IPS-NIHi7 (cell line): ENCODE measurements around the gene YWHAQ.
"Not testable (repeated sequence)": the region's sequence is repeated elsewhere in the genome, so short reads cannot be mapped to it uniquely, and the experiment has no call there.

ENCODE experiments used
- DNase-seq: peaks from one replicate; pipeline ENCODE4 v3.0.0; 2012; ENCODE audit warnings: mixed read lengths; ENCODE audit errors: extremely low spot score

The YWHAQ gene

DNA sequence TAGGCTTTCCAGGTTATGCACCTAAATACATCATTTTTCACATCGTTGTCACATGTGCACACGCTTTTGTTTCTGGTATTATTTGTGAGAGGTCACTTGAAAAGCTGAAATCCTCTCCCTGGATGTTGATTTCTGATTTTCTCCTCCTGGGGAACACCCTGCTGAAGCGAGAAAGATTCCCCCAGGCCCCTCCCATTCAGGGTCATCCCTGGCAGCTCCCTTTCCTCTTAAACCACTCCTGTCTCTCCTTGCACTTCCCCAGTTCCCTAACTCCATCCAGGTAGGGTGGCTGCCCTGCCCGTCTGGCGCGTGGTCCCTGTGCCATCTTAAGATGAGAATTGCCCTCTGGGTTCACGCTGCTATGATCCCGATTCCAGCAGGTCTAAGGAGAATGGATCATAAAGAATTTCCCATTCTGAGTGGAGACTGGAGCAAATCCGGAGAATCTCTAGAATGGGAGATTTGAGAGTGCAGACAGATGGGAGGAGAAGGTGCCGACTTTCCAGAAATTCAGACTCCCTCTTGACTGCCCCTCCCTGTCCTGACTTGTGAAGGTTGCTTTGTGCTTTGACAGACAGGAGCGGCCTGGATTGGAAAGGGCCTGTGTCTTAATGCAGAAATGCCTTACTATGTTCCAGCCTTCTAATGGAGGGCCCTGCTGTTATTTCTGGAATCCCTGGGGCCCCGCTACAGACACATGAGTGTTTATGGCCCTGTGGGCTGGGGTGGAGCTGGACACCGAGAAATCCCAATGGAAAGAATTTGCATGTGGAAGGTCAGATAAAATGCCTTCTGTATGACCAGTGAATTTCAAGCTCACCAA, 1.3 kb upstream of the YWHAQ start:
- peak; percentile 60 for DNase-seq

DNA sequence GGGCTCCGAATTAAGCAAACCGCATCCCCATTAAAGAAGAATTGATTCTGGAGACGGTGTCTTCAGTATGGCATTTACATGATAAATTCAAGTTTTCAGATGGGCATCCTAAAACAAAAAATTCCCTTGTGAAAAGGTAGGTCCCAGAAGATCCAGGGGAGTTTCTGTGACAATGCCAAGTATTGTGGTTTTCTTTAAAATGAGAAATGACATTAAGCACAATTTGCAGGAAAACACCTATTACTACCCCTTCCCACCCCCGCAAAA, 689 bp upstream of the YWHAQ start:
- DNase-seq, result no peak

DNA sequence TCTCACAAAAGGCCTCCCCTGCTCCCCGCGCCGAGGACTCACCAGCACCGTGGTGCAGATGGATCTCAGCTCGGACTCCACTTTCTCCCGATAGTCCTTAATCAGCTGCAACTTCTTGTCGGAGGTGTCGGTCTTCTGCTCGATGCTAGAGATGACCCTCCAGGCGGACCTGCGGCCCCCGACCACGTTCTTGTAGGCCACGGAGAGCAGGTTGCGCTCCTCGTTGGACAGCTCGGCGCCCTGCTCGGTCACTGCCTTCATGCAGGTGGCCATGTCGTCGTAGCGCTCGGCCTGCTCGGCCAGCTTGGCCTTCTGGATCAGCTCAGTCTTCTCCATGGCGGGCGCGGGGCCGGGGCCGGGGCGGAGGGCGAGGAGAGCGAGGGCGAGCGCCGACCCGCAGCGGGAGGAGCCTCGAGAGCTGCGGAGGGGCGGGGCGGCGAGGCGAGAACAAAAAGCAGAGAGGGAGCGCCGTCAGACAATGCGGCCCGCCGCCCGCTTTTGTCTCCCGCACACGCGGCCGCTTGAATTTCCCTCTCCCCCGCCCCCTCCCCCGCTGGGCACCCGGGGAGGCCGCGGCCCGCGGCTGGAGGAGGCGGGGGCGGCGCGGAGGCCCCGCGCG, 571 bp downstream of the YWHAQ start:
- peak; percentile 85 for DNase-seq

DNA sequence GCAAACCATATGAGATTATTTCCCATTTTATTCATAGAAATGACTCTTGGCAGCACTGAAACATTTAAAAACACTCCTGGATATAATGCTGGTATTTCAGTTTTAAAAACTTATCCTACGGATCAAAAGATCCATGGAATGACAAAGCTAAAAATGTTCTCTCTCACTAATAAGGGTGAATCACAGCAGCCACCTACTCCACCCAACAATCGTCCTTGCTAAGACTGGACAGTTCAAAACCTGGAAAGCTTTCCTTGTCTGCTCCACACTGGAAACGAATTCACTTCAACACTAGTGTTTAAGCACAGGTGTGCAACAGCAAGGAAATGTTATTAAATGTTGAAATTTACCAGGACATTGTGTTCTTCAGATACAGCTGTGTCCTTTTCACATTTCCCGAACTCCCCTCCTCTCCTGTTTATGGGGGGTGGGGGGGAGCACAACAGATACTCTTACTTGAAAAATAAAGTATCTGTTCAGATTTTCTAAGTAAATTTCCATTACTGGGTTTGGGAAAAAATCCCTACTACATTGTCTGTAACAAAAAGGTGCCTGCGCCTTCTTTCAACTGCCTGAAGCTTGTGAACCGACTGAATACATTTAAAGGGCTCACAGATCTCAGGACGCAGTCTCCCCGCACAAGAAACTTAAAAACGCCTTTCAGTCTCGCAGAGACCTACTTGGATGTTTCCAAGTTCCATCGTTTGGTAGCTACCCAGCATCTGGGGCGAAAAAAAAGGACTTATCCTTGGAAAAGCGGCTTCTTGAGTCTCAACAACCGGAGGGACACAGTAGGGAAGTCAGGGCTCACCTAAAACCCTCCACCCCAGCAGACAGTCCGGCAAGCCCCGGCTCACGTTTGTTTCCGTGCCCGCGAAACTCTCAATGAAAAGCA, 1.3 kb downstream of the YWHAQ start:
- no peak for DNase-seq

DNA sequence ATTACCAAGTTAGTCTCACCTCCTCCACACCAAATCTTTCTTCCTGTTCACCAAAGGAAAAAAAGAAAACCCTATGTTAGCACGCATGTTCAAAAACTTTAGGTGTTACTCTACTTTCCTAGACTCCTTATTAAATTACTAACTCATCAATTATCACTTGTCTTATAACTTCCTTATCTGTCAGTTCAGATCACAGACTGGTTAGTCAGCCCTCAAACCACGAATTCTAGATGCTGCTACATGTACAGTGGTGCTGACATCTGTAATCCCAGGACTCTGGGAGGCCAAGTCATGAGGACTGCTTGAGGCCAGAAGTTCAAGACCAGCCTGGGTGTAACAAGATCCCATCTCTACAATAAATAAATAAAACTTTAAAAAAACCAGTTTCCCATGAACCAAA, 3.5 kb downstream of the YWHAQ start:
- DNase-seq, result no peak

DNA sequence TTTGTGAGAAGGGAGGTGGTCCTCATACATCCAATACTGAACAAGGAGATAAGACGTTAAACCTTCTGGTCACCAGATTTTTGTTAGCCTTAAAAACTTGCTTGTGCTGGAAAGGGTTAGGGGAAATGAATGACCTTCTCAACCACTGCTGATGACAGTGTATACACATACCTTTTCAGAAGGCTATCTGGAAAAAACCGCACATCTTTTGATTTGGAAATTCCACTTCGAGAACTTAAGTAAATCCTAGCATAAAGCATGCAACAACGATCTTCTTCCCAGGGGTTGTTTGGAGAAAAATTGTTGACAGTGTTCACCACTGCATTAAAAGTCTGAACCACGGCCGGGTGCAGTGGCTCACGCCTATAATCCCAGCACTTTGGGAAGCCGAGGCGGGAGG, 7.6 kb downstream of the YWHAQ start:
- no peak for DNase-seq

DNA sequence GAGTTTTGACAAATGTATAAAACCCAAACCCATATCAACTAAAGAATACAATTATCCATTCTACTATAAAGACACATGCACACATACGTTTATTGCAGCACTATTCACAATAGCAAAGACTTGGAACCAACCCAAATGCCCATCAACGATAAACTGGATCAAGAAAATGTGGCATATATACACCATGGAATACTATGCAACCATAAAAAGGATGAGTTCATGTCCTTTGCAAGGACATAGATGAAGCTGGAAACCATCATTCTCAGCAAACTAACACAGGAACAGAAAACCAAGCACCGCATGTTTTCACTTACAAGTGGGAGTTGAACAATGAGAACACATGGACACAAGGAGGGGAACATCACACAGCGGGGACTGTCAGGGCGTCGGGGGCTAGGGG, 9.1 kb downstream of the YWHAQ start:
- not testable (repeated sequence) for DNase-seq

DNA sequence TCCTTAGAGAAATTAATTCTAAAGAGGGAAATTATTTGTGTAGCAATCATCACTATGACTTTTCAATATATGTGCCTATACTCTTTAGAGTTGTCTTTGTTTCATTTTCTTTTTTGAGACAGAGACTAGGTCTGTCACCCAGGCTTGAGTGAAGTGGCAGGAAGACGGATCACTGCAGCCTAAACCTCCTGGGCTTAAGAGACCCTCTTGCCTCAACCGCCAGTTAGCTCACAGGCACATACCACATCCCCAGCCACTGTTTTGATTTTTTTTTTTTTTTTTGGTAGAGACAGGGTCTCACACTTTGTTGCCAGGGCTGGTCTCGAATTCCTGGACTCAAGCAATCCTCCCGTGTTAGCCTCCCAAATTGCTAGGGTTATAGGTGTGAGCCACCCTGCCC, 12.4 kb downstream of the YWHAQ start:
- no peak for DNase-seq

DNA sequence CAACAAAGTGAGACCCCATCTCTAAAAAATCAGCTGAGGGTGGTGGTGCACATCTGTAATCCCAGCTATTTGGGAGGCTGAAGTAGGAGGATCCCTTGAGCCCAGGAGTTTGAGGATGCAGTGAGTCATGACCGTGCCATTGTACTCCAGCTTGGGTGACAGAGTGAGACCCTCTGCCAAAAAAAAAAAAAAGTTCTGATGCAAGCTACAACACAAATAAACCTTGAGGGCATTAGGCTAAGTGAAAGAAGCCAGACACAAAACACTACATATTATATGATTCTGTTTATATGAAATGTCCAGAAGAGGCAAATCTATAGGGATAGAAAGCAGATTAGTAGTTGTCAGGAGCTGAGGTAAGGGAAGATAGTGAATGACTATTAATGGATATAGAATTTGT, 13.0 kb downstream of the YWHAQ start:
- DNase-seq, result no peak

DNA sequence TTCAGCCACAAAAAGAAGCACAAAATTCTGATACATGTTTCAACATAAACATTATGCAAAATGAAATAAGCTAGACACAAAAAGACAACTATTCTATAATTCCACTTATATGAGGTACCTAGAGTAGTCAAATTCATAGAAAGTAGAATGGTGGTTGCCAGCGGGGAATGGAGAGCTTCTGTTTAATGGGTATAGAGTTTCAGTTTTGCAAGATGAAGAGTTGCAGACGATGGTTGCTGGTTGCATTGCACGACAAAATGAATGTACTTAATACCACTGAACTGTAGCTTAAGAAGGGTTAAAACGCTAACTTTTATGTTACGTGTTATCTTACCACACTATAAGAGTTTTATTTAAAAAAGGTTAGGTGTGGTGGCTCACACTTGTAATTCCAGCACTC, 13.5 kb downstream of the YWHAQ start:
- DNase-seq, result no peak

DNA sequence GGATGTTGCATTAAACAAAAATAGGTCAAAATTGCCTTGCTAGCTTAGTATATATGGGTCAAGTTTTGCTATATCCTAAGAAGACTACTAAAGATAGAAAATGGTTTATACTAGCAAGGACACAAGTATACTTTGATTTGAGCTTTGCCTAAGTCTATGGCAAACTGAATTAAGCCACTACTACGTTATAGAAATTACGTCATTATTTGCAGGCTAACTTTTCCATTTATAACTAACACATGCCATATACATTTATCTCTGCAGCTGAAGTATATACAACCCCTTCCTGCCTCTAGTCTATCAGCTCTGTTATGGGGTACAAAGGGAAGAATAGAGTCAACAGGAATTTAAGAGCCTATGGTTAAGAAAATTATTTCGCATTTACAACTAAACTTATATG, 16.2 kb downstream of the YWHAQ start:
- DNase-seq, result no peak

DNA sequence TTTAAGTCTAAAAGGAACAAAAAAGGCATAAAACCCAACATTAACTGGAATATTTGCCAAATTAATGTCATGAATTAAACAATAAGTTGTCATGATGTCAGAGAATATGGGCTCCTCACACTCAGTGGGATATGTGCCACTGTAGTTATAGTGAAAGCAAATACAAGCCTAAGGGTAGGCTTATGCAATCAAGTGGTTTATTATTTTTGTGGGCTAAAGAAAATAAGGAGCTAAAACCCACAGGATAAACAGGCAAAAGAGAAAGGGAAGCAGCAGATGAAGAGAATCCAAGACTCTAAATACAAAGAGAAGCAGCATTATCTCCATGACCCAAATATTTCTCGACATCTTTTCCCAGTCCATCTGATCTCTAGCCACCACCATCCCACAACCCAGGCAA, 17.5 kb downstream of the YWHAQ start:
- DNase-seq, result no peak

DNA sequence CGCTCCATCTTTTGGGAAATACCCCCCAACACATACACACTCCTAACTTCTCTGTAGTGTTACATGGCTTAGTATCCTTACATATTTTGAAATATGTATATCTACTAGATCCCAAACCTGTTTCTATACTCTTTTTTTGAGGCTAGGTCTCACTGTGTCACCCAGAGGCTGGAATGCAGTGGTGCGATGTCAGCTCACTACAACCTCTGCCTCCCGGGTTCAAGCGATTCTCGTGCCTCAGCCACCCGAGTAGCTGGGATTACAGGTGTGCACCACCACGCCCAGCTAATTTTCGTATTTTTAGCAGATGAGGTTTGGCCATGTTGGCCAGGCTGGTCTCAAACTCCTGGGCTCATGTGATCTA, 19.3 kb downstream of the YWHAQ start:
- not testable (repeated sequence) for DNase-seq

DNA sequence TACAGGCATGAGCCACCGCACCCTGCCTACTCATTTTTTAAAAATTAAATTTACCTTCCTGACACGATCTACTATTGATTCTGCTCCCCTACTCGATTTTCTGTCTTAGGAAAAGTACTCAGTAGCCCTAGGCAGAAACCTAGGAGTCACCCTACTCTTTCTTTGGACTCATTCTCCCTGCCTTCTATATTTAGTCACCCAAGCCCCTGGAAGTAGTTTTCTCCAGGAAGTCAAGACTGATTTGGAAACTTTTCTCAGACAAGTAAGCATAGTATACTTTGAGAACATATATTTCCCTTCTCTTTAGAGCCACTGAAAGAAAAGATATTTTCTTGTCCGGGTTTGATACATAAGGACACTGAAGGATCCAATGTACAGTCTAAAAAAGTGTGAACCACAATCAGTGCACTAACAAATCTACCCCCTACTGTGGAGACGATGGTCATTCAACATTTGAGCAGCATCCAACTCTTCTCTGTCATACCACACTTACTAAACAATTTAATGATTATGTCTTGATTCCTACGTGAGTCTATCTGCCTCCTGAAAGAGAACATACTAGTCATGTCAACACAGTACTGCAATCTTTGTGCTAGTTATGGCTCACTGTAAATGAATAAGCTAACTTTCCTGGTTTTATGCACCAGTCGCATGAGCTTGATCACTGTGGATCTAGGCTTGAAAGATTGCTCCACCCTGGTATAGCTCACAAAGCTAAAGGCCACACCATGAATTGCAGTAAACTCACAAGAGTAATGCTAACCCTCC, 19.8 kb downstream of the YWHAQ start:
- no peak for DNase-seq

DNA sequence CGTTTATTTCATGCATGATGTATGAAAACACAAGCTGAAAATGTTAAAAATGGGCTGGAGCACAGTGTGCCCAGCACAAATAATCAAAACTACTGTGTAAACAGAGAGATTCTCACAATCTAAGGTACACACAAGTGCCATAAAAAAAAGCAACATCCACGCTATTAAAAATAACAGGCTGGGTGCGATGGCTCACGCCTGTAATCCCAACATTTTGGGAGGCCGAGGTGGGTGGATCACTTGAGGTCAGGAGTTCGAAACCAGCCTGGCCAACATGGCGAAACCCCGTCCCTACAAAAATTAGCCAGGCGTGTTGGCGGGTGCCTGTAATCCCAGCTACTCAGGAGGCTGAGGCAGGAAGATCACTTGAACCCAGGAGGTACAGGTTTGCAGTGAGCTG, 22.3 kb downstream of the YWHAQ start:
- DNase-seq, result not testable (repeated sequence)

DNA sequence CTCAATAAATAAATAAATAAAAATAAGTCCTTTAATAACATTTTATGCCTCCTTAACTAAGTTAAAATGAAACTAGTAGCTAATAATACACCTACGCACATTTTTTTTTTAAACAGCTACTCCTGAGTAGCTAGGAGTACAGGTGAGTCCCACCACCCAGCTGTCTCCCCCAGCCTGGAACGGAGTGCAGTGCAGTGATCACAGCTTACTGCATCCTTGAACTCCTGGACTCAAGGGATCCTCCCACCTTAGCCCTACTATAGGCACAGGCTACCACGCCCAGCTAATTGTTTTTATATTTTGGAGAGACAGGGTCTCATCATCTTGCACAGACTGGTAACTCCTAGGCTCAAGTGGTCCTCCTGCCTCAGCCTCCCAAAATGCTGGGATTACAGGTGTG, 28.4 kb downstream of the YWHAQ start:
- no peak for DNase-seq

DNA sequence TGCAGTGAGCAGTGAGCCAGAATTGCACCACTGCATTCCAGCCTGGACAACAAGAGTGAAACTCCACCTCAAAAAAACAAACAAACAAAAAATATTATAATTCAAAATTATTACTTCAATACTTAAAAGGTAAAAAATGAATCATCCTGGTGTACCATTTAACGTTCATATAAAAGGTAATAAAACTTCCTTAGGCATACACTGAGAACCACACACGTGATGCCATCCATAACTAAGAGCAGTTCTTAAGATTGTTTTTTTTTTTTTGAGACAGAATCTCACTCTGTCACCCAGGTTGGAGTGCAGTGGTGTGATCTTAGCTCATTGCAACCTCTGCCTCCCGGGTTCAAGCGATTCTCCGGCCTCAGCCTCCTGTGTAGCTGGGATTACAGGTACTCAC, 29.4 kb downstream of the YWHAQ start:
- DNase-seq, result no peak

DNA sequence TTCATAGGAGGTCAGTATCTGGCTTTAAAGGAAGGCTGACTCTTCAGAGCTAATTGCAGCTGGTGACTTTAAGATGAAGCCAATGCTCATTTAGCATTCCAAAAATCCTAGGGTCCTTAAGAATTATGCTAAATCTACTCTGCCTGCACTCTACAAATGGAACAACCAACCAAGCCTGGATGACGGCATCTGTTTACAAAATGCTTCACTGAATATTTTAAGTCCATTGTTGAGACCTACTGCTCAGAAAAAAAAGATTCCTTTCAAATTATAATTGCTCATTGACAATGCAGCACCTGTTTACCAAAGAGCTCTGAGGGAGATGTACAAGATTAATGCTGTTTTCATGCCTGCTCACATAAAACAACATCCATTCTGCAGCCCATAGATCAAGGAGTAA, 31.4 kb downstream of the YWHAQ start:
- DNase-seq, result no peak

DNA sequence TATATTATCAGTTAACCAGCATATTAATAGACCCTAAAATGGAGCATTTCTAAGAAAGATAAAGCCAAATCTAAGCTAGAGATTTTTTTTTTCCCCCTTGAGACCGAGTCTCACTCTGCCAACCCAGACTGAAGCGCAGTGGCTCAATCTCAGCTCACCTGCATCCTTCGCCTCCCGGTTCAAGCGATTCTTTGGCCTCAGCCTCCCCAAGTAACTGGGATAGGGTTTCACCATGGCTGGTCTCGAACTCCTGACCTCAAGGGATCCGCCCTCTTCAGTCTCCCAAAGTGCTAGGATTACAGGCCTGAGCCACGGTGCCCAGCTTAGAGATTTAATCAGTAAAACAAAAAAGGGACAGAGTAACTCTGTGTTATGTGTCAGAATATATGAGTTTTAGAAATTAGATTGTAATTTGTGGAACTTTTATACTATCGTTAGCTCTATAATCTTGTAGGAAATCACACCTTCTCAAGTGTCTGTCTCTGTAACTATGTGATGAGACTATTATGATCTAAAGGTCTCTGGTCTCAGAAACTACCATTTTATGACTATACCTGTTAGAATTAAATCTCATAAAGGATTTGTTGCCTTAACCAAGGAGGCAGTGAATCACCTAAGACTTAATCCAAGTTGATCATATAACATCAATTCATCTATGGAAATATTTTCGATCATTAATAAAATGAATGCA, 34.0 kb downstream of the YWHAQ start:
- DNase-seq, result no peak

DNA sequence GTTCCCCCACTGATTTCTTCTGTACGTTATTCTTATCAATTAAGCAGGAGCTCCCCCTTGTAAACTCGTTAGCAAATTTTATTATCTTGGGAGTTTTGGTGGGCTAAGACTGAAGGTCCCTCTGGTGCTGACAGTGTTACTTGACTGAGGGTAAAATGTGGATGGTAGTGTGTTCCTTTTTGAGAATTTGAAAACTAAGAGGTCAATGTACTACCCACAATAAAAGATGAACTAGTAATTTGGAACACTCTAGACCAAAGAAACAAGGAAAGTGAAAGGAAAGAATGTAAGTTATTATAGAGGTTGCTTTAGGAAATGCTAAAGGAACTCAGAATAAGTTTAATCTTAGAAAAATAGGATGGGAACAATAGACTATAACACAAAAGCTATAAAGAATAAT, 35.1 kb downstream of the YWHAQ start:
- no peak for DNase-seq

DNA sequence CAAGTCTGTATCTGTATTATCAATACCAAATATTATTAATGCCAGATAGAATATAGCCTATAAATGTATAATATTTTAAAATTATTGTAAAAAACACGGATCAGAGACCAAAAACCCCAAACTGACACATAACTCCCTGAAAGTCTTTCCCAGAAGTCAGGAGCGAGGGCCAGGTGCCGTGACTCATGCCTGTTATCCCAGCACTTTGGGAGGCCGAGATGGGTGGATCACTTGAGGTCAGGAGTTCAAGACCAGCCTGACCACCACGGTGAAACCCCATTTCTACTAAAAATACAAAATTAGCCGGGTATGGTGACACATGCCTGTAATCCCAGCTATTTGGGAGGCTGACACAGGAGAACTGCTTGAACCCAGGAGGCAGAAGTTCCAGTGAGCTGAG, 35.5 kb downstream of the YWHAQ start:
- not testable (repeated sequence) for DNase-seq
